ENCODE data around the gene NOC3L. TPM values are rescaled to one million over a fixed set of nuclear protein-coding genes. Genes with fewer than 3 reads are reported as not detected.

Gene NOC3L
- polyA plus RNA-seq, 3 donors = 2.4 to 3.0 (median 2.7) TPM

GRCh38 chr10:94292434-94293090 lies 70.2 kb downstream of the NOC3L start:
- Histone ChIP-seq H3K27ac (ENCODE audit: low read depth in 1 of 2, low read length in 2 of 2) (no peak overlapping the region), H4K20me1 (ENCODE audit: insufficient read depth, low read length) (no peaks in the 10 kb centered on the region), H3K4me2 (replicated peaks; ENCODE audit: extremely low read depth, low read length, poor library complexity, severe bottlenecking) (no peak overlapping the region), H3K9ac (ENCODE audit: insufficient read depth, low read length, poor library complexity, severe bottlenecking) (no peak overlapping the region), H3K9me3 (replicated peaks in 1 of 2; ENCODE audit: control insufficient read depth in 1 of 2, insufficient read depth in 1 of 2, low read length in 2 of 2) (no peaks in the 10 kb centered on the region), H3K36me3 (replicated peaks in 1 of 2; ENCODE audit: control insufficient read depth in 1 of 2, insufficient read depth in 2 of 2, low read length in 2 of 2) (no peaks in the 10 kb centered on the region), H2AFZ (ENCODE audit: insufficient read depth, low read depth, low read length, poor library complexity, severe bottlenecking) (no peak overlapping the region), H3K27me3 (ENCODE audit: control insufficient read depth in 2 of 2, insufficient read depth in 2 of 2, low read length in 2 of 2) (no peaks in the 10 kb centered on the region), H3K79me2 (ENCODE audit: insufficient read depth, low read length) (no peaks in the 10 kb centered on the region), H3K4me1 (ENCODE audit: control insufficient read depth in 1 of 2, insufficient read depth in 2 of 2, low read length in 2 of 2) (no peaks in the 10 kb centered on the region), H3K4me3 (replicated peaks in 1 of 3; ENCODE audit: low read depth in 2 of 3, low read length in 3 of 3) (no peak overlapping the region)
- Mint-ChIP-seq H3K4me1 (no peaks in the 10 kb centered on the region), H3K27me3 (ENCODE audit: low read depth in 3 of 3) (peaks cover 4 to 21% (median 16%) of the 10 kb centered on the region in 3 donors), H3K36me3 (no peaks in the 10 kb centered on the region), H3K4me3 (no peak overlapping the region), H3K9me3 (no peaks in the 10 kb centered on the region), H3K27ac (no peak overlapping the region)
- intact Hi-C loops (cut with micrococcal nuclease) = no loop called here
- WGBS (ENCODE audit: insufficient coverage) = no CpG with 5 or more reads among the region's 2 CpGs
- no peak for DNase-seq
- no peak for TF ChIP-seq CTCF (IDR thresholded peaks at IDR 0.05)

- no peak for TF ChIP-seq CTCF (IDR thresholded peaks at IDR 0.05)
- H3K79me2 ChIP-seq (ENCODE audit: insufficient read depth, low read length) = no peaks in the 10 kb centered on the region
- no peak overlapping the region for H3K4me3 Mint-ChIP-seq
Observed at GRCh38 chr10:94288361-94289101, 74.2 kb downstream of the NOC3L start.

More at GRCh38 chr10:94288361-94289101, 74.2 kb downstream of the NOC3L start:
- Histone ChIP-seq H2AFZ (ENCODE audit: insufficient read depth, low read depth, low read length, poor library complexity, severe bottlenecking) (no peak overlapping the region), H4K20me1 (ENCODE audit: insufficient read depth, low read length) (no peaks in the 10 kb centered on the region), H3K27me3 (ENCODE audit: control insufficient read depth in 2 of 2, insufficient read depth in 2 of 2, low read length in 2 of 2) (peaks cover 0 to 2% of the 10 kb centered on the region in 2 donors), H3K27ac (ENCODE audit: low read depth in 1 of 2, low read length in 2 of 2) (no peak overlapping the region), H3K9me3 (replicated peaks in 1 of 2; ENCODE audit: control insufficient read depth in 1 of 2, insufficient read depth in 1 of 2, low read length in 2 of 2) (no peaks in the 10 kb centered on the region), H3K4me2 (replicated peaks; ENCODE audit: extremely low read depth, low read length, poor library complexity, severe bottlenecking) (no peak overlapping the region), H3K4me3 (replicated peaks in 1 of 3; ENCODE audit: low read depth in 2 of 3, low read length in 3 of 3) (no peak overlapping the region), H3K4me1 (ENCODE audit: control insufficient read depth in 1 of 2, insufficient read depth in 2 of 2, low read length in 2 of 2) (no peaks in the 10 kb centered on the region), H3K36me3 (replicated peaks in 1 of 2; ENCODE audit: control insufficient read depth in 1 of 2, insufficient read depth in 2 of 2, low read length in 2 of 2) (no peaks in the 10 kb centered on the region), H3K9ac (ENCODE audit: insufficient read depth, low read length, poor library complexity, severe bottlenecking) (no peak overlapping the region)
- WGBS (ENCODE audit: insufficient coverage) = 100% methylated on average over 2 of the region's 2 CpGs
- Mint-ChIP-seq H3K9me3 (no peaks in the 10 kb centered on the region), H3K36me3 (no peaks in the 10 kb centered on the region), H3K27me3 (ENCODE audit: low read depth in 3 of 3) (peaks cover 7 to 19% (median 11%) of the 10 kb centered on the region in 3 donors), H3K27ac (no peak overlapping the region), H3K4me1 (no peaks in the 10 kb centered on the region)
- intact Hi-C loops (cut with micrococcal nuclease) = no loop called here
- DNase-seq = no peak

All from CD14-positive monocyte (primary cell).